Aorta (tissue), 5 donors: Measurements from ENCODE around the gene MARK3. TPM values are rescaled to one million over a fixed set of nuclear protein-coding genes. Genes with fewer than 3 reads are reported as not detected.
A peak's percentile ranks its signal among the peaks of the same experiment; 100 is the strongest.

ENCODE experiments used
- ATAC-seq: fragments of 200-7000 bp; cut with Tn5 transposase; one replicate; pipeline ENCODE4 v1.9.1; 2022; ENCODE audit warnings: moderate library complexity; ENCODE audit not compliant: low FRiP score
- DNase-seq, 2 donors: peaks; one replicate each; pipeline ENCODE4 v3.0.0-alpha.2; 2020
- H3K27ac ChIP-seq, 2 donors: one replicate each; pipeline ENCODE4 v1.5.1; 2013; ENCODE audit warnings: low read length in 2 of 2, mild to moderate bottlenecking in 2 of 2, moderate library complexity in 2 of 2, control low read depth in 1 of 2, inconsistent platforms in 1 of 2, low read depth in 1 of 2
- H3K27me3 ChIP-seq, 2 donors: one replicate each; pipeline ENCODE4 v1.6.1; 2013; ENCODE audit warnings: control low read depth in 1 of 2, low read length in 1 of 2, mild to moderate bottlenecking in 1 of 2, moderate library complexity in 1 of 2; ENCODE audit not compliant: insufficient read depth in 2 of 2, control insufficient read depth in 1 of 2
- H3K36me3 ChIP-seq, 2 donors: one replicate each; pipeline ENCODE4 v1.6.1; 2013; ENCODE audit warnings: control low read depth in 1 of 2, low read length in 1 of 2, mild to moderate bottlenecking in 1 of 2; ENCODE audit not compliant: insufficient read depth in 2 of 2, control insufficient read depth in 1 of 2
- H3K4me1 ChIP-seq, 2 donors: one replicate each; pipeline ENCODE4 v1.6.1; 2013; ENCODE audit warnings: low read length in 2 of 2, control low read depth in 1 of 2, mild to moderate bottlenecking in 1 of 2, moderate library complexity in 1 of 2; ENCODE audit not compliant: insufficient read depth in 2 of 2, control insufficient read depth in 1 of 2
- H3K4me3 ChIP-seq, 2 donors: one replicate each; pipeline ENCODE4 v1.5.1; 2013; ENCODE audit warnings: low read length in 2 of 2, control low read depth in 1 of 2, mild to moderate bottlenecking in 1 of 2
- H3K9me3 ChIP-seq: one replicate; pipeline ENCODE4 v1.6.1; 2013; ENCODE audit warnings: mild to moderate bottlenecking, low read length; ENCODE audit not compliant: control insufficient read depth
- whole genome bisulfite sequencing, 2 donors: extraction: QIAGEN DNeasy Blood & Tissue Kit; methylation state at CpG; one replicate each; pipeline ENCODE4 v1.1.7; 2013; 5-methylcytosine and 5-hydroxymethylcytosine counted together
- intact Hi-C, 2 donors: fragments of 100-400 bp; cut with DNase I; formaldehyde crosslinking; loops; one replicate each; pipeline versions ENCODE4 v1.14.2 to v1.15.0; 2022
- polyA plus RNA-seq, 2 donors: library from polyadenylated mRNA; stranded (reverse); fragments of 200-250 nt; gene quantifications; one replicate each; pipeline ENCODE4 v1.2.3, GENCODE V29; 2013
- total RNA-seq, 2 donors: library from RNA; stranded (reverse); fragmentation: NEBNext Ultra II Directional; extraction: Animal tissue kit (Norgen Biotek cat#: 25700); gene quantifications; one replicate each; pipeline ENCODE4 v1.2.1, GENCODE V29; 2021
- donor health status: healthy with polysubstance abuse.
- donor health status: Bipolar disorder and iron deficiency.
- donor health status: DM: no; HTN: no; CAD: no.
- donor health status: DM: no; HTN: no; CAD: no.
- donor health status: DM: yes; HTN: yes; CAD: no.

The MARK3 gene
- total and polyA plus RNA-seq, 4 donors, result 21.7 to 121 (median 86.0) TPM

- 85 to 87% methylated on average over 9 of the region's 9 CpGs for WGBS, 2 donors
- Histone ChIP-seq H3K4me3 (no peak overlapping the region), H3K9me3 (no peaks in the 10 kb centered on the region), H3K4me1 (no peaks in the 10 kb centered on the region), H3K36me3 (peaks cover 5 to 8% of the 10 kb centered on the region in 2 donors), H3K27ac (no peak overlapping the region), H3K27me3 (no peaks in the 10 kb centered on the region)
- DNase-seq (peak in 1 of 2 donors; percentile 20), ATAC-seq (no peak)
- intact Hi-C loops, result loop anchor here in 1 of 2 donors (5.0 kb wide), 1 partner anchor 45 kb away; no protein-coding TSS in a partner anchor
Observed at GRCh38 chr14:103501921-103502669, 116.9 kb downstream of the MARK3 start.

- Histone ChIP-seq H3K27ac (no peak overlapping the region), H3K36me3 (peaks cover 6 to 8% of the 10 kb centered on the region in 2 donors), H3K27me3 (no peaks in the 10 kb centered on the region), H3K4me3 (no peak overlapping the region), H3K9me3 (no peaks in the 10 kb centered on the region), H3K4me1 (no peaks in the 10 kb centered on the region)
- ATAC-seq (no peak), DNase-seq (no peak)
- WGBS, 2 donors, result 93 to 95% methylated on average over 18 of the region's 18 CpGs
- intact Hi-C loops, result loop anchor here in 1 of 2 donors (5.0 kb wide), 1 partner anchor 44 kb away; no protein-coding TSS in a partner anchor
Observed at GRCh38 chr14:103502877-103503276, 117.7 kb downstream of the MARK3 start.

DNA sequence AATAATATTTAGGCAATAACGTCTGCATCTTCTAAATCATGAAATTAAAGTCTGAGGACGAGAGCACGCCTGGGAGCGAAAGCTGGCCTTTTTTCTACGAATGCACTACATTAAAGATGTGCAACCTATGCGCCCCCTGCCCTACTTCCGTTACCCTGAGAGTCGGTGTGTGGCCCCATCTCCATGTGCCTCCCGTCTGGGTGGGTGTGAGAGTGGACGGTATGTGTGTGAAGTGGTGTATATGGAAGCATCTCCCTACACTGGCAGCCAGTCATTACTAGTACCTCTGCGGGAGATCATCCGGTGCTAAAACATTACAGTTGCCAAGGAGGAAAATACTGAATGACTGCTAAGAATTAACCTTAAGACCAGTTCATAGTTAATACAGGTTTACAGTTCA, 118.1 kb downstream of the MARK3 start:
- ATAC-seq (no peak), DNase-seq (no peak)
- WGBS, 2 donors, result 89 to 91% methylated on average over 12 of the region's 12 CpGs
- peaks cover 7 to 8% of the 10 kb centered on the region in 2 donors for H3K36me3 ChIP-seq
- intact Hi-C loops, result loop anchor here in 1 of 2 donors (5.0 kb wide), 1 partner anchor 44 kb away; no protein-coding TSS in a partner anchor
- no peak overlapping the region for H3K4me3 ChIP-seq
- no peaks in the 10 kb centered on the region for H3K4me1 ChIP-seq
- no peak overlapping the region for H3K27ac ChIP-seq
- no peaks in the 10 kb centered on the region for H3K9me3 ChIP-seq
- H3K27me3 ChIP-seq, result no peaks in the 10 kb centered on the region

DNA sequence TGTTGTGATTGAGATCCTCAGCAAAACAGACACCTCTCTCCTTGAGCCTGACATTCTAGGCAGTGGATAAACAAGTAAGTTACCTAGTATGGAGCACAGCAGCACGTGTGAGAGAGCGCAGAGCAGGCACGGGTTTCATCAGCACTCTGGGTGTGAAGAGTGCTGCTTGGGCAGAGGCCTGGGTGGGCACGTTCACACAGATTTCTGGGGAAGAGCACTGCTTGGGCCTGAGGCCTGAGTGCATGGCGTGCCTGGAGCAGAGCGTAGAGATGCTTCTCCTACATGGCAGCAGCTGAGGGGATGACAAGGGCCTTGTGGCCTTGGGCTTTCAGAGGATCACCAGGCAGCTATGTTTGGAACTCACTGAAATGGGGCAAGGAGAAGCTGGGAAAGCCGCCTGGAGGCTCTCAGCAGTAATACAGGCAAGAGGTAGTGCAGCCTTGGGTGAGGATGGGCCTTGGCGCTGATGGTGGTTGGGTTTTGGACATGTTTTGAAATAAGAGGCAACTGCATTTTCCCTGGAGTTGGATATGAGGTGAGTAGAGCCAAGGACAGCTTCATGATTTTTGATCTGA, 119.9 kb downstream of the MARK3 start:
- ATAC-seq (no peak), DNase-seq (no peak)
- WGBS, 2 donors, result 79 to 81% methylated on average over 8 of the region's 8 CpGs
- peaks cover 7 to 8% of the 10 kb centered on the region in 2 donors for H3K36me3 ChIP-seq
- no peaks in the 10 kb centered on the region for H3K4me1 ChIP-seq
- no peaks in the 10 kb centered on the region for H3K9me3 ChIP-seq
- no peaks in the 10 kb centered on the region for H3K27me3 ChIP-seq
- H3K4me3 ChIP-seq, result no peak overlapping the region
- intact Hi-C loops, result loop anchor here in 1 of 2 donors (5.0 kb wide), 1 partner anchor 42 kb away; no protein-coding TSS in a partner anchor
- H3K27ac ChIP-seq, result no peak overlapping the region

- Histone ChIP-seq H3K36me3 (peaks cover 3 to 7% of the 10 kb centered on the region in 2 donors), H3K27me3 (no peaks in the 10 kb centered on the region), H3K27ac (no peak overlapping the region), H3K4me1 (no peaks in the 10 kb centered on the region), H3K9me3 (no peaks in the 10 kb centered on the region), H3K4me3 (no peak overlapping the region)
- 84 to 88% methylated on average over 3 of the region's 3 CpGs for WGBS, 2 donors
- intact Hi-C loops, result no loop called here
- DNase-seq (no peak), ATAC-seq (no peak)
Observed at GRCh38 chr14:103507751-103508150, 122.5 kb downstream of the MARK3 start.

DNA sequence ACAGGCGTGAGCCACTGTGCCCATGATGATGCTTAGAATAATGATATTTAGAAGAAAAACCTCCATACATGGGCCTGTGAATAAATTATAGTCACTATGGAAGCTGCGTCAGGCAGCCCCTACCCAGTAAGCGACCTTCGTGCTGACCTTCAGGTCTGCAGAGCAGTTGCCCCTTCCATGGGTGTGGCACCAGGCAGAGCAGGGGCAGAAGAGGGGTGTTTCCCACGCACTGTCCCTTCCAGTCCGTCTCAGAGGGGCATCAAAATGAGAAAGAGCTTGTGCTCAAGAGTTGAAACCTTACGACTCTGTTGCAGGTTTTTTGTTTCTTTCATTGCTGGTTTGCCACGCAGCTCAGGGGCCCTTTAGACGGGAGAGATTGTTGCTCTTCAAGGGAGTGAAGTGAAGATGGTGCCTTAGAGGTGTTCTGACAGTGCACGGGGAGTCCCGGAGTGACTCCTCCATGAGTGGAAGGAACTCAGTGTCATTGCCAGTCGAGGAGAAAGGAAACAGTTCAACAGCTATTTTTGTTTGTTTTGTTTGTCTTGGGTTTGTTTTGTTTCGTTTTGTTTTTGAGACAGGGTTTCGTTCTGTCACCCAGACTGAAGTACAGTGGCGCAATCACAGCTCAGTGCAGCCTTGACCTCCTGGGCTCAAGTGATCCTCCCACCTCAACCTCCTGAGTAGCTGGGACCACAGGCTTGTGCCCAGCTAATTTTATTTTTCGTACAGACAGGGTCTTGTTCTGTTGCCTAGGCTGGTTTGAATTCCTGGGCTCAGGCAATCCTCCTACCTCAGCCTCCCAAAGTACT, 123.5 kb downstream of the MARK3 start:
- no peak overlapping the region for H3K27ac ChIP-seq
- no peaks in the 10 kb centered on the region for H3K27me3 ChIP-seq
- no peaks in the 10 kb centered on the region for H3K9me3 ChIP-seq
- H3K4me3 ChIP-seq, result no peak overlapping the region
- H3K36me3 ChIP-seq, result peaks cover 3 to 5% of the 10 kb centered on the region in 2 donors
- intact Hi-C loops, result no loop called here
- no peaks in the 10 kb centered on the region for H3K4me1 ChIP-seq
- peak; percentile 9 to 57 for DNase-seq
- no peak for ATAC-seq
- WGBS, 2 donors, result 81 to 88% methylated on average over 16 of the region's 16 CpGs

DNA sequence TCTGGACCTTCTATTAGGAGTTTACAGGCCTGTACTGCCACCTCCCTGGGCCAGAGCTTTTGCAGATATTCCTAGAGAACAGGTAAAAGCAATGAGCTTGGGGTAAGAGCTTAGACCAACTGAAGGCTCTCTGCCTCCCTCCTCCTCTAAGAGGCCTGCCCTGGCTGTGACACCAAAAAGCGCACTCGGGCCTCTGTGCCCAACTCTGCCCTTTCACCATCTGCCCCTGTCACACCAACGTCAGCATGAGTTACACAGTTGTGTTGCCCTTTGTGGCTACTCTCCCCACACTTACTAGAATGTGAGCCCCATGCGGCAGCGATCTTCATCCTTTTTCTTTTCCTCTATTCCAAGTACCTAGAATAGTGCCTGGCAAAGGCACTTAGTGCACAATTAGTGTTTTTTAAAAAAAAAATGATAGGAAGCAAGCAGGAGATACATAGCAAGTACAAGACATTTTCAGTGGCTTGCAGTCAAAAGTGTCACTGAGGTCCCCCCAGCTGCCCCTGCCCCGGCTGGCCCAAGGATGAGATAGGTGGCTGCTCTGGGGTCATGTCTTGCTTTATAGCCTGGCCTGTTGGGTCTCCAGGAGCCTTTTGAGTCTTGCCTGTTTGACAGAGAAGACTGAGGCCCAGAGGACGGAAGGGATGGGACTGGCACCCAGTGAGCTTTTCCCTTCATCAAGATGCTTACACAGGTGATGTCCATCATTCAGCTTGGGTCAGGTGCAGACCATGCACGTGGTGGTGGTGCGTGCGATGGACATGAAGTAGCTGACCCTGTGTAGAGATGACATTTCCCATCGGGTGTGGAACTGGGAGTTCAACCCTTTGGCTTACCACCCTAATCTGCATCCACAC, 124.9 kb downstream of the MARK3 start:
- no peak for ATAC-seq
- no peaks in the 10 kb centered on the region for H3K4me1 ChIP-seq
- WGBS, 2 donors, result 84% methylated on average over 11 of the region's 11 CpGs
- intact Hi-C loops, result no loop called here
- no peaks in the 10 kb centered on the region for H3K9me3 ChIP-seq
- H3K27me3 ChIP-seq, result no peaks in the 10 kb centered on the region
- no peak overlapping the region for H3K4me3 ChIP-seq
- peak in 1 of 2 donors; percentile 12 for DNase-seq
- peaks cover 2% of the 10 kb centered on the region in 2 donors for H3K36me3 ChIP-seq
- H3K27ac ChIP-seq, result no peak overlapping the region
